Measurements from ENCODE around the gene ANO2.
"Not testable (repeated sequence)": the region's sequence is repeated elsewhere in the genome, so short reads cannot be mapped to it uniquely, and the experiment has no call there.

ANO2 gene

GRCh38 chr12:5887819-5888218, 57.2 kb downstream of the ANO2 start:
- not testable (repeated sequence) for DNase-seq (ENCODE audit: low read depth)

GRCh38 chr12:5884866-5885265, 60.2 kb downstream of the ANO2 start:
- no peak for DNase-seq (ENCODE audit: low read depth)

- no peak for DNase-seq (ENCODE audit: low read depth)
Measured at GRCh38 chr12:5884285-5884684, 60.8 kb downstream of the ANO2 start.

GRCh38 chr12:5882511-5883190, 62.4 kb downstream of the ANO2 start:
- DNase-seq (ENCODE audit: low read depth) = no peak

- no peak for DNase-seq (ENCODE audit: low read depth)
Measured at GRCh38 chr12:5881666-5882065, 63.4 kb downstream of the ANO2 start.

GRCh38 chr12:5881101-5881606, 63.9 kb downstream of the ANO2 start:
- DNase-seq (ENCODE audit: low read depth) = no peak

- DNase-seq (ENCODE audit: low read depth) = no peak
Measured at GRCh38 chr12:5875851-5876250, 69.2 kb downstream of the ANO2 start.

- no peak for DNase-seq (ENCODE audit: low read depth)
Measured at GRCh38 chr12:5874514-5874913, 70.5 kb downstream of the ANO2 start.

GRCh38 chr12:5873281-5873919, 71.7 kb downstream of the ANO2 start:
- DNase-seq (ENCODE audit: low read depth) = no peak

GRCh38 chr12:5872745-5873144, 72.3 kb downstream of the ANO2 start:
- no peak for DNase-seq (ENCODE audit: low read depth)

- no peak for DNase-seq (ENCODE audit: low read depth)
Measured at GRCh38 chr12:5871741-5872140, 73.3 kb downstream of the ANO2 start.

GRCh38 chr12:5870183-5870582, 74.9 kb downstream of the ANO2 start:
- DNase-seq (ENCODE audit: low read depth) = no peak

- DNase-seq (ENCODE audit: low read depth) = no peak
Measured at GRCh38 chr12:5868625-5869295, 76.3 kb downstream of the ANO2 start.

- no peak for DNase-seq (ENCODE audit: low read depth)
Measured at GRCh38 chr12:5865397-5865796, 79.7 kb downstream of the ANO2 start.

- DNase-seq (ENCODE audit: low read depth) = no peak
Measured at GRCh38 chr12:5864972-5865371, 80.1 kb downstream of the ANO2 start.

- DNase-seq (ENCODE audit: low read depth) = no peak
Measured at GRCh38 chr12:5864301-5864700, 80.8 kb downstream of the ANO2 start.

- no peak for DNase-seq (ENCODE audit: low read depth)
Measured at GRCh38 chr12:5861416-5861815, 83.6 kb downstream of the ANO2 start.

- DNase-seq (ENCODE audit: low read depth) = no peak
Measured at GRCh38 chr12:5856692-5857091, 88.4 kb downstream of the ANO2 start.

- no peak for DNase-seq (ENCODE audit: low read depth)
Measured at GRCh38 chr12:5846950-5847349, 98.1 kb downstream of the ANO2 start.

- DNase-seq (ENCODE audit: low read depth) = no peak
Measured at GRCh38 chr12:5840944-5841343, 104.1 kb downstream of the ANO2 start.

- DNase-seq (ENCODE audit: low read depth) = no peak
Measured at GRCh38 chr12:5830111-5830510, 114.9 kb downstream of the ANO2 start.

- DNase-seq (ENCODE audit: low read depth) = no peak
Measured at GRCh38 chr12:5827591-5827990, 117.5 kb downstream of the ANO2 start.

- DNase-seq (ENCODE audit: low read depth) = not testable (repeated sequence)
Measured at GRCh38 chr12:5825761-5826160, 119.3 kb downstream of the ANO2 start.

Data from stimulated activated CD8-positive, alpha-beta memory T cell treated with anti-CD3 and anti-CD28 coated beads, Interleukin-7, amount 100 ng/mL, for 24 hours (primary cell).